Heart right ventricle (tissue), 16 donors: ENCODE results near the gene CARMIL3. TPM values are rescaled to one million over a fixed set of nuclear protein-coding genes. Genes with fewer than 3 reads are reported as not detected.

Source experiments
- ATAC-seq, 8 donors: fragments of 200-7000 bp; cut with Tn5 transposase; one replicate each; pipeline ENCODE4 v1.9.1; 2020; ENCODE audit warnings: mild to moderate bottlenecking in 8 of 8, moderate library complexity in 8 of 8, moderate number of reproducible peaks in 1 of 8
- DNase-seq, 2 donors: peaks; one replicate each; pipeline ENCODE4 v3.0.0-alpha.2; 2020
- H3K27ac ChIP-seq, 10 donors: fragments of 200-600 bp; sonication (generic) in 2 of 10; one replicate each; pipeline versions ENCODE4 v1.5.0 to v1.8.0; 2020 to 2022; ENCODE audit warnings: mild to moderate bottlenecking in 3 of 10
- H3K27me3 ChIP-seq, 7 donors: fragments of 200-600 bp; one replicate each; pipeline ENCODE4 v1.8.0; 2021 to 2022; ENCODE audit warnings: mild to moderate bottlenecking in 2 of 7
- H3K36me3 ChIP-seq, 9 donors: fragments of 200-600 bp; sonication (generic) in 1 of 9; one replicate each; pipeline versions ENCODE4 v1.5.0 to v1.8.0; 2020 to 2022; ENCODE audit warnings: mild to moderate bottlenecking in 2 of 9
- H3K4me1 ChIP-seq, 9 donors: fragments of 200-600 bp; sonication (generic) in 1 of 9; one replicate each; pipeline versions ENCODE4 v1.5.0 to v1.8.0; 2020 to 2022; ENCODE audit warnings: mild to moderate bottlenecking in 4 of 9
- H3K4me3 ChIP-seq, 10 donors: fragments of 200-600 bp; sonication (generic) in 2 of 10; one replicate each; pipeline versions ENCODE4 v1.5.0 to v1.8.0; 2020 to 2022; ENCODE audit warnings: mild to moderate bottlenecking in 7 of 10, moderate library complexity in 2 of 10
- H3K9me3 ChIP-seq, 11 donors: fragments of 200-600 bp in 10 of 11; sonication (generic) in 2 of 11; one replicate each; pipeline versions ENCODE4 v1.5.0 to v1.8.0; 2013 to 2022; ENCODE audit warnings: mild to moderate bottlenecking in 2 of 11, control low read depth in 1 of 11, moderate library complexity in 1 of 11
- CTCF ChIP-seq, 9 donors: fragments of 200-600 bp; sonication (generic) in 2 of 9; IDR thresholded peaks; one replicate each; pipeline versions ENCODE4 v1.5.0 to v1.8.0; 2021 to 2022; ENCODE audit warnings: antibody characterized with exemption in 9 of 9, mild to moderate bottlenecking in 5 of 9, moderate library complexity in 1 of 9
- WGBS, 2 donors: extraction: QIAGEN DNeasy Blood & Tissue Kit; methylation state at CpG; one replicate each; pipeline ENCODE4 v1.1.7; 2013; ENCODE audit warnings: inconsistent platforms in 1 of 2; 5-methylcytosine and 5-hydroxymethylcytosine counted together
- intact Hi-C, 10 donors: fragments of 100-400 bp; cut with DNase I; formaldehyde crosslinking; loops; one replicate each; pipeline versions ENCODE4 v1.11.1 to v1.14.2; 2022
- polyA plus RNA-seq, 2 donors: library from polyadenylated mRNA; stranded (reverse); fragments of 200-250 nt; gene quantifications; one replicate each; pipeline ENCODE4 v1.2.3, GENCODE V29; 2013
- total RNA-seq, 10 donors: library from RNA; stranded (reverse); fragmentation: NEBNext Ultra II Directional in 3 of 10; extraction: Animal tissue kit (Norgen Biotek cat#: 25700) in 3 of 10; gene quantifications; one replicate each; pipeline versions ENCODE4 v1.2.1 to v1.2.4, GENCODE V29; 2021 to 2023
- donor health status: Arrhythmogenic right ventricular cardiomyopathy.
- donor health status: ischemic (EF 13 %, LVEDD 7.1; RV severe dilation, severe dysfunction).
- donor health status: healthy with polysubstance abuse.
- donor health status: DM: no; HTN: yes; CAD: no.
- donor health status: DM: no; HTN: no; CAD: no.
- donor health status: ischemic (EF 25% LVEDD 6.9; RV normal size, moderate dysfunction).
- donor health status: ischemic (EF 25% LVEDD 5.7; RV mildly dilated, moderate dysfunction).
- donor health status: healthy.
- donor health status: DM: yes; HTN: yes; CAD: no.
- donor health status: Ischemic cardiomyopathy.
- donor health status: ischemic (EF 35%, LVEDD 5.7; RV mildly dilated, moderate dysfunction).
- donor health status: nonischemic (EF 11% LVEDD 7.7; RV severe dilation, severe dysfunction).
- donor health status: DM: yes; HTN: yes; CAD: no.
- donor health status: PGD.
- donor health status: ischemic (EF 29% LVEDD 5.4; RV normal size, mild dysfunction).
- donor health status: nonischemic (EF 23%, LVEDD 6.1; RV moderate dilation, normal function).

Gene CARMIL3
- total and polyA plus RNA-seq, 12 donors, result 0.06 to 0.44 (median 0.12) TPM; not detected in 3

- ATAC-seq, result no peak
Observed at GRCh38 chr14:24106672-24107271, 55.0 kb downstream of the CARMIL3 start.

GRCh38 chr14:24108336-24108874, 56.6 kb downstream of the CARMIL3 start:
- Histone ChIP-seq H3K27ac (peak overlapping the region in 5 of 10 donors; percentile 6 to 77 (median 12)), H3K4me3 (no peak overlapping the region), H3K27me3 (no peaks in the 10 kb centered on the region), H3K36me3 (peaks cover 0 to 9% (median 0%) of the 10 kb centered on the region in 9 donors), H3K4me1 (peaks cover 0 to 24% (median 7%) of the 10 kb centered on the region in 9 donors), H3K9me3 (no peaks in the 10 kb centered on the region)
- WGBS, 2 donors, result 46 to 48% methylated on average over 5 of the region's 5 CpGs
- DNase-seq (no peak), ATAC-seq (peak in 2 of 8 donors; percentile 7 to 25)
- intact Hi-C loops, result loop anchor here in 5 of 10 donors (1.0 to 10.0 kb wide), 5 partner anchors 50 to 124 kb away; partner anchors contain the start of gene DHRS4L2 (in 1 of the 5)
- TF ChIP-seq CTCF (IDR thresholded peaks at IDR 0.05), result no peak

More at GRCh38 chr14:24106672-24107271, 55.0 kb downstream of the CARMIL3 start:
- H3K27ac ChIP-seq, result no peak overlapping the region
- DNase-seq, result no peak
- peaks cover 0 to 21% (median 7%) of the 10 kb centered on the region in 9 donors for H3K4me1 ChIP-seq
- 89 to 93% methylated on average over 4 of the region's 4 CpGs for WGBS, 2 donors
- H3K9me3 ChIP-seq, result no peaks in the 10 kb centered on the region
- H3K27me3 ChIP-seq, result no peaks in the 10 kb centered on the region
- intact Hi-C loops, result loop anchor here in 4 of 10 donors (5.0 to 10.0 kb wide), 3 partner anchors 49 to 122 kb away; partner anchors contain the start of gene DHRS4L2 (in 1 of the 4)
- TF ChIP-seq CTCF (IDR thresholded peaks at IDR 0.05), result no peak
- peaks cover 0 to 25% (median 0%) of the 10 kb centered on the region in 9 donors for H3K36me3 ChIP-seq
- no peak overlapping the region for H3K4me3 ChIP-seq

- Histone ChIP-seq H3K4me1 (peaks cover 0 to 27% (median 7%) of the 10 kb centered on the region in 9 donors), H3K27me3 (no peaks in the 10 kb centered on the region), H3K4me3 (no peak overlapping the region), H3K36me3 (no peaks in the 10 kb centered on the region), H3K9me3 (no peaks in the 10 kb centered on the region), H3K27ac (no peak overlapping the region)
- 87 to 89% methylated on average over 9 of the region's 9 CpGs for WGBS, 2 donors
- ATAC-seq, result no peak
- DNase-seq, result no peak
- TF ChIP-seq CTCF (IDR thresholded peaks at IDR 0.05), result no peak
- intact Hi-C loops, result loop anchor here in 3 of 10 donors (5.0 kb wide), 2 partner anchors 37 to 52 kb away; partner anchors contain the start of genes PSME2 (in 2 of the 3), RNF31 (in 2 of the 3) and IRF9 (in 1 of the 3)
Observed at GRCh38 chr14:24110060-24110459, 58.3 kb downstream of the CARMIL3 start.

GRCh38 chr14:24110523-24110922, 58.7 kb downstream of the CARMIL3 start:
- Histone ChIP-seq H3K4me1 (peaks cover under 1 to 27% (median 9%) of the 10 kb centered on the region in 9 donors), H3K27ac (peak overlapping the region in 1 of 10 donors; percentile 24), H3K4me3 (no peak overlapping the region), H3K9me3 (no peaks in the 10 kb centered on the region), H3K27me3 (no peaks in the 10 kb centered on the region), H3K36me3 (no peaks in the 10 kb centered on the region)
- no peak for TF ChIP-seq CTCF (IDR thresholded peaks at IDR 0.05)
- no peak for ATAC-seq
- DNase-seq, result no peak
- WGBS, 2 donors, result 54 to 65% methylated on average over 1 of the region's 1 CpG
- intact Hi-C loops, result loop anchor here in 3 of 10 donors (5.0 kb wide), 2 partner anchors 37 to 52 kb away; partner anchors contain the start of genes PSME2 (in 2 of the 3), RNF31 (in 2 of the 3) and IRF9 (in 1 of the 3)
